Activated CD4-positive, alpha-beta T cell treated with anti-CD3 and anti-CD28 coated beads, Interleukin-2, amount 50 U/mL, for 24 hours (primary cell): ENCODE data around the gene KRTAP7-1.

ENCODE experiments used
- DNase-seq, 2 donors: peaks; one replicate each; pipeline ENCODE4 v3.0.0-alpha.2; 2020; ENCODE audit warnings: low read depth in 1 of 2, low spot score in 1 of 2

Gene KRTAP7-1

DNA sequence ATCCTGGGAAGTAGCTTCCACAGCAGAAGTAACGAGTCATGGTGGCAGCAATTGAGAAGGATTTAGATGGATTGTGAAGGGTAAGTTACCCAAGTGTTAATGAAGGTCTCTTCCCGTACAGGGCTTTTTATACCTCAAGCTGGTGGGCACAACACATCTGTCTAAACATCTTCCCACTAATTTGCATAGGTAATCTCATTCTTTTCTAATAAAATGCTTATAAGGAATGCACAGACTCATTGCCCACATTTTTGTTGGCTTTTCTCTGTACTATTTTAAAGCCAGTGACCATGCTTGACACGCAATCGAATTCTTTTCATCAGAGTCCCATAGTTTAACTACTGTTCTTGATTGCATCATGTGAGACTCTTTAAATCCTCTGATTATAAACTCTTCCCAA is at the start of gene KRTAP7-1:
KRTAP7-1 (minus strand) TSS at position 101 of the 400 bp plus-strand sequence; CDS start at position 40, 61 bp downstream.
- DNase-seq: no peak

GRCh38 chr21:30874526-30874925 is 45.0 kb upstream of the KRTAP7-1 start:
- DNase-seq: no peak

GRCh38 chr21:30847627-30848500 is 18.3 kb upstream of the KRTAP7-1 start:
- no peak for DNase-seq

DNA sequence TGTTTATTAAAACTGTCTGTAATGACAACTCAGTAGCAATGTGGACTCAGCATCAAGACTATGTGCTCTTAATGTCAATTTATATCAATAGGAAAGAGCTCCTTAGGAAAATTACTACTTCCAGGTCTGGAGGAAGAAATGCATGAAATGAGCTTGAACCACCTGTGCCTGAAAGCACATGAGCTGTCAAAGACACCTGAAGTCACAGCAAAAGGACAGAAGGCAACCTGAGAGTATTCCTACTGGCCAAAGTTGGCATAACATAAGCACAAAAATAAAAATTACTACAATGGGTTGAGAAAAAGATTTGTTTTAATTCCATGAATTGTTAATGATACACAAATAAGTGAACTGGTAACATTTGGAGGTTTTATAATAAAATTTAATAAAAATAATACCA is 13.4 kb upstream of the KRTAP7-1 start:
- DNase-seq: no peak

- peak in 1 of 2 donors; percentile 21 for DNase-seq
These were observed 9.7 kb upstream of the KRTAP7-1 start for GRCh38 chr21:30839304-30839703.

- no peak for DNase-seq
These were observed 9.0 kb upstream of the KRTAP7-1 start for GRCh38 chr21:30838536-30838935.

- DNase-seq: peak in 1 of 2 donors; percentile 21
These were observed 1.7 kb upstream of the KRTAP7-1 start for GRCh38 chr21:30831194-30831765.

- DNase-seq: no peak
These were observed 10.5 kb downstream of the KRTAP7-1 start for GRCh38 chr21:30818837-30819610.

DNA sequence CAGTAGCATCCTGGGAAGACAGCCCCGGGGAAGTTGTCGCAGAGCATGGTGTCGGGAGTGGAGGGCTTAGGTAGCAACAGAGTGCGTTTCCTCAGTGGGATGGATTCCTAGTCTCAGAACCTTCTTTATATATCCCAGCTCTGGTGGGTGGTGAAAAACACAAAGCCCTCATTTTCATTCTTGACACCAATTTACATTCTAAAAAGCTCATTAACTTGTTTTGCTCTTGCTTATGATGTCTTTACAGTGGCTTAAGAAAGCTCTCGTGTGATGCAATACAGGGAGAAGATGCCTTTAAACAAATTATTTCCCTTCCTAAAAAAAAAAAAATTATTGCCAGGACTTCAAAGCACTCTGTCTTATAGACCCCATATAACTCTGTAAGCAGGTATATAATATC is 16.4 kb downstream of the KRTAP7-1 start, which contains the start of gene KRTAP8-1:
KRTAP8-1 (minus strand) TSS at position 101 of the 400 bp plus-strand sequence; CDS start at position 47, 54 bp downstream.
- DNase-seq: no peak

DNA sequence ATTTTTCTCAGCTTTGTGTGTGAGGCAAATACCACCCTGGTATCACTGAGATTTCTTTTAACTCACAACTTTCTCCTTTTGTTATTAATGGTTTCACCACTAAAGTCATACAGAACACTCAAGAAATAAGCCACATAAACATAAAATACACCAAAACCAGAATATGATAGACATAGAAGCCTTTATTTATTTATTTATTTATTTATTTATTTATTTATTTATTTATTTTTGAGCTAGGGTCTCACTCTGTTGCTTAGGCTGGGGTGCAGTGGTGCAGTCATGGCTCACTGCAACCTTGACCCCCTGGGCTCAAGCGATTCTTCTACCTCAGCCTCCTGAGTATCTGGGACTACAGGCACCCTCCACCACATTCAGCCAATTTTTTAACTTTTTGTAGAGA is 29.0 kb downstream of the KRTAP7-1 start:
- no peak for DNase-seq

GRCh38 chr21:30793581-30794314 is 35.8 kb downstream of the KRTAP7-1 start:
- no peak for DNase-seq

DNA sequence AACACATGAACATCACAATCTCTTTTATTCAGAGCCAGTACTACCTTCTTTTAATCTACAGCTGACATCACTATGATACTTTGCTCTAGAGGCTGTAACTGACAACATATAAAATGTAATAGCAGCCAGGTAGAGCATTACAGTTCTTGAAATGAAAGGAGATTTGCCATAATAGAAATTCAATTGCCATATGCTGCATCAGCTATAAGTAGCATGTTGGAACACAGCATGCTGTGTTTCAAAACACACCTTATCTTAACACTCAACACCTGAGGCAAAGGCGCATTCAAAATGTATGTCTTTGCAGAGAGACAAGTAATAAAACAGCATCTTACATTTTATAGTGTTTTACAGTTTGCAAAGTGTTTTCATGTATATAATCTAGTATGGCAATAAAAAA is 50.3 kb downstream of the KRTAP7-1 start:
- DNase-seq: no peak
